HG03064 (cell line): ENCODE measurements around the gene LIPC.

Experiments
- ATAC-seq: cut with Tn5 transposase; IDR thresholded peaks from one replicate; pipeline ENCODE4 v1.9.1; 2021; ENCODE audit warnings: low read depth; ENCODE audit not compliant: unreplicated experiment

The LIPC gene

DNA sequence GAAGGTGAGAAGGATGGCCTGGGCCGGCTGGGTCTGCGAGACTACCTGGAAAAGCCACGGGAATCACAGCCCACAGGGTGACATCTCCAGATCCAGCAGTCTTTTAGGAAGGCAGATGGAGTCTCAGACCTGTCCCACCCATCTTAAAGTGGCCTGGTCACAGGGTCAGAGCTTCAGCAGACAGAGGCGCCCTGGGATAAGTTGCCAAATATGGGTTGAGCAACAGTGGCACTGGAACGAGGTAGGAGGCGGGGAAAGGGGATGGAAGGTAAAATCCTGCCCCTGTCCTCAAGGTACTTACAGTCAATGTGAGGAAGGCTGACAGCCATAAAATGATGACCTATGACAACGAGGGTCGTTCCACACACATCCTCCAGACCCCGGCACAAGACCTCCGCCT, 80.7 kb downstream of the LIPC start:
- ATAC-seq: no peak

DNA sequence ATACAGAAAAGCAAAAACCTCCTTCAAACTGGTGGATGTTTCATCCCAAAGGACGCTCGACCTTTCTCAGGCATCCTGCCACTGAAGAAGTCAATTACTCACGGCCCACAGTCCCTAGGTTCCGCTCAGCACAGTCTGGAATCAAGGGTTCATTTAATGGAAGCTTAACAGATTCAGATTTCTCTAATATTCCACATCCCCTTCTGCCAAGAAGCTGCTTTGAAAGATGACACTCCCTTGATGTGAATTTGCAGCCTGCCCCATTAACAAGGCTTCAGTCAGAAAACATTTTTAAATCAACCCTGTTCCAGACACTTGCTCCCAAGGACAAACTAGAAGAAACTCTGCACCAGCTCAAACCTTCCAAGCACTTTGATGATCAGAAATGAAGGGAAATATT, 81.2 kb downstream of the LIPC start:
- ATAC-seq: no peak

DNA sequence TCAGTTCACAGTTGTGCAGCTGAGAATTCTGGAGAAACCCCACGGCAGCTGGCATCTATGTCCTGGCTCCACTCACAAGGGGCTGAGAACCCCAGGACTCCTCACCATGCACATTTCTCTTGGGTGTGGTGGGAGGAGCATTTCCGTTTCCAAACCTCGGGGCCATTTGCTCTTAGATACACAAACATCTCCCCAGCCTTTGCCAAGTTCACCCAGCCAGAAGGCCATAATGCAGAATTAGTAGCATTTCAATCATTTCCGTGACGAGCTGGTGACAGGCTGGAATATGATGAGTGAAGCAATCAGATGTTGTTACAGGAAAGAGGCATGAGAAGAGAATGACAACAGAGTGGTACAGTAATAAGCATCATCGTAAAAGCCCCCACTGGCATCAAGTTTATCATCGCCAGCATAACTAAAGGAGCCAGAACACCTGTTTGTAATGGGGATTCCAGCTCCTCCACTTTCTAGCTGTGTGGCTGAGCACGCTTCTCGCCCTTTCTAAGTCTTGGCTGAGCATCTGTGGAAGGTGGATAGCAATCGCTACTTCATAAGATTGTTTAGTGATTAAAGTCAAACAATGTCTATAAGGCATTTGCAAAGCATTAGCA, 82.0 kb downstream of the LIPC start:
- no peak for ATAC-seq

DNA sequence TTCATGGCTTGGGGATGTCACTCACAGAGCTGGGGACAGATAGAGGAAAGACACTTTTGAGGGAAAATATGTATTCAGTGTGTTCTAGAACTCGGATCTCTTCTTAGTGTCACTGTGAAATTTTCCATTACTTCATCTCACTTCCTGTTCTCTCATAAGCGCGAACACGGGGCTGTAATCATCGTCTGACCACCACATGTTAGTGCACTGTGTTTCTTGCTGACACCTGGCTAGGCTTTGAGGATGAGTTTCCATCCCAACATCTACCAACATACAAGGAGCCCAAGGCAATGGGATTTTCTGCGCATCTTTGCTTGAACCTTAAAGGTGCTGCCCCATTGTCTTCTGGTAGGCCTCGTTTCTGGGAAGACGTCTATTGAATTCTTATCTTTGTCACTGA, 84.0 kb downstream of the LIPC start:
- no peak for ATAC-seq

DNA sequence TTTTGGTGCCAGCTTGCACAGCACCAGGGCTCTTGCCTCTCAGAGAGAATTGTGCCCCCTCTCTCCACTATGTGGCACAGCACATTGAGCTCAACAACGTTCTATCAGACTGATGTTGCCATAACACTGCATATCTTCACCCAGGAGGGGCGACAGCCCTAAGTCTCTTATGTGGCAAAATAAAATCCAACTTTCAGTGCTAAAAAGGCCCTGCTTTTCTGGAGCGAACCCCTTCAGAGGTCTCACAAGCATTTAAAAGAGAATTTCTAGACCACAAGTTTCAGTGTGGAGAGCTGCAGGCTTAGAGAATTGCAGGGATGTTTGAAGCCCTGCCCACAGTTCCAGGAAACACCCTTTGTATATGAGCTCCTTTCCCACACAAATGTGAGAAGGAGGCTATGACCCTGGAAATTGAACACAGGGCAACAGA, 85.5 kb downstream of the LIPC start:
- ATAC-seq: no peak

DNA sequence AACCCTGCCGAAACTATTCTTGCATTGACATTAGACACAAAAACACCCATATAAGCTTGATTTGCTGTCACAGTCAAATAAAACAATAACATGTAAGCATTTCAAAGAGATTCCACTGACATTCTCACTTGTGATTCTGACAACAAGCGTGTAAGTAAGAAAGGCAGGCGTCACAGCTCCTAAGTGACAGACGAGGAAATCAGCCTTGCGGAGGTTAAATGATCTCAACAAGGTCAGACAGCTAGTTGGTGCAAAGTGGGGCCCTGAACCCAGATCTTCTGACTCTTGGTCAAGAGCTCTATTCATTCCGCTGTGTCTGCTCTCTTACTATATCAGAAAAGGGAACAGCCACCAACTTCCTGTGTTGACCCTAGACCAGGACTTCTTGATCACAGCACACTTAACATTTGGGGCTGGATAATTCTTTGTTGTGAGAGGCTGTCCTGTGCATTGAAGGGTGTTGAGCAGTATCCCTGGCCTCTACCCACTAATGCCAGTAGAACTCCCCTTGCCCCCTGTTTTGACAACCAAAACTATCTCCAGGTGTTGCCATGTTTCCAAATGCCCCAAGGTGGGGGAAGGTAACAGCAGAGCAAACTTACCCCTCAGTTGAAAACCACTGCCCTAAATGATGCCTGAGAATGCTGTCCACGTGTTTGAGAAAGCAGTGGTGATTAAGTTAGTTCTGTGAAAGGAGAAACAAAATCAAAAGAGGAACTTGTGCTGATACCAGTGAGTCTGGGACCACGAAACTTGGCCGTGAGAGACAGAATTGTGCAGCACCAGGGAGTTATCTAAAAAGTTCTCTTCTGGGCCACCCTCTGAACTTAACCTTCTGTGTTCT, 86.1 kb downstream of the LIPC start:
- peak; percentile 74 for ATAC-seq

DNA sequence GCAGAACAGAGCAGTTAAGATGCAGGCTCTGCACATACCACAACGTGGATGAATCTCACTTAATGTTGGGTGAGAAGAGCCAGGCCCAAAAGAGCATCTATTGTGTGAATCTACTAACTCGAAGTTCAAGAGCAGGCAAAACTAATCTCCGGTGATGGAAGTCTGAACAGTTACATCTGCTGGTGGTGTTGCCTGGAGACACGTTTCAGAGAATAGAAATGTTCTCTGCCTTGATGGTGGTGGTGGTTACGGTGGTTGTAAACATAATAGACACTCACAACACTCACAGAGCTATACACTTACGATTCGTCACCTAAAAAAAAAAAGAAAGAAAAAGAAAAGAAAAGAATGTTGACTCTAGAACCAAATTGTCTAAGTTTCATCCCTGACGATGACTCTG, 86.8 kb downstream of the LIPC start:
- ATAC-seq: peak; percentile 6

DNA sequence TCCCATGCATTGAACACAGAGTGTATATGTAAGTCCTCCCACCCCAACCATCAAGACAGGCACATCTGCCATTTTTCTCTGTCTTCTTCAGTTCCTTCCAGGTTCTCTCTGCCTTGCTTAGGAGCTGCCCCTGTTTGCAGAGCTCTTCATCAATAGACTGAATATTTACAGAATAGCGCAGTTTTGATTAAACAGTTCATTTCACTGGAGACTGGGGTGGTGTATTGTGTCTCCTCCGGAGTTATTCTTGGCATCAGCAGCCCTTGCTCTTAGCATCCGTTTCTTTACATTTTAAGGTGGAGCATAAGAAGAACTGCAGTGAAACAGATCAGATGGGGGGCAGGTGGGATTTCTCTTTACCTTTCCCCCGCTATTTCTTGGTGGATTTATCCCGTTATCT, 87.7 kb downstream of the LIPC start:
- no peak for ATAC-seq

DNA sequence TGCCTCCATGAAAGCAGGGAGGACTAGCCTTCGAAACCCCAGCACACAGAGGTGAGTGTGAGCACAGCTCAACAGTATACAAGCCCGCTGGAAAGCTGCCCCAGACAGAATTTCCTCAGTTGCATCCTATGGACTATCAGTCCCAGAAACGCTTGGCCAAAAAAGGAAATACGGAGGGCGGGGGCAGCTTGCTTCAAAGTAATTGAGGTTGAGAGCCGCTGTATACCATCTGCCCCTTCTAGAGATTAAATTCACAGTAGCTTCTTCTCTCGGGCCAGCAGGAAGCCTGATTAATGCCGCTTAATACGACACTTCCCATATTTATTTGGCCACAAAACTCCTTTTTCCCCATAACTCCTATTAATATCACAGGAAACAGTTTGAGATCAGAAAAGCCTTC, 88.7 kb downstream of the LIPC start:
- no peak for ATAC-seq

DNA sequence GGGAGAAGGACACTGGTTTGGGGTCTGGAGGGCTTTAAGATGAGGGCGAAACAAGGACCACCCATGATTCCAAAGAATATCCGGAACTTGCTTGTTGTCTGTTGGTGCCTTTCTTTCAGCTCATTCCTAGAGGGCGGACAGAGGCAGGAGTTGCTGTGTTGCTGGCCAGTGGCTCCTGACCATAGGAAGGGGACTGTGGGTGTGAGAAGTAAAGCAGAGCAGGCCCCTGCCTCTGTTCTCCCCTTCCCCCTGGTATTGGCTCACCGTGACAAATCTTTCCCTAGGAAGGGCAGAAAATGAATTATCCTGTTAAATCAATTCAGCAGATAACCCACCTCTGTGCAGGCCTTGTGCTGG, 89.1 kb downstream of the LIPC start:
- ATAC-seq: no peak

DNA sequence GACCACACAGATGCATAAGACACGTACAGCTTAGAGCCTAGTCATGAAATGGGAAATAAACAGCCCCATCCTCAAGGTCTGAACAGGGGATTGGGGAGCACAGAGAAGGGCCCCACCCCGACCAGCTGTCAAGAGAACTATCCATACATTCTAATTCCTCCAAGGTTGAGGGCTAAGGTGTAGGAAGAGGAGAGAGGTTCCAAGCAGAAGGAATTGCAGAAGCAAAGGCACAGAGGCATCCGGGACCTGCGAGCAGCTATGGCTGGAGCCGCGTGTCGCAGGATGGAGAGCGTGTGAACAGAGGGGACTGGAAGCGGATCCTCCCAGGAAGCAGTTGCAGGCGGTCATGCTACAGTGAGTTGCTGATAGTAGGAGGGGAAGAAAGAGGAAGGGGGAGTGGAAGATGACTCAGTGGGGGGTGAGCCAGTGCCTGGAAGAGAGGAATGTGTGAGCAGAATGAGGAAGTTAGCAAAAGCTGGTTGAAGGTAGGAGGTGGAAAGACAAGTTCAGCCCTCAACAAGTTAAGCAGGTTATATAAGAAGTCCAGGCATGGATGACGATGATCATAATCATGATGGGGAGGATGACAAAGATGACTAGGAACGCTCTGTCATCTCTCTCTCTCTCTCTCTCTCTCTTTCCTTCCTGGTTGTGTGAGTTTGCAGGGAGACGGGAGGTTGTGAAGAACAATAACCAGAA, 89.7 kb downstream of the LIPC start:
- no peak for ATAC-seq

DNA sequence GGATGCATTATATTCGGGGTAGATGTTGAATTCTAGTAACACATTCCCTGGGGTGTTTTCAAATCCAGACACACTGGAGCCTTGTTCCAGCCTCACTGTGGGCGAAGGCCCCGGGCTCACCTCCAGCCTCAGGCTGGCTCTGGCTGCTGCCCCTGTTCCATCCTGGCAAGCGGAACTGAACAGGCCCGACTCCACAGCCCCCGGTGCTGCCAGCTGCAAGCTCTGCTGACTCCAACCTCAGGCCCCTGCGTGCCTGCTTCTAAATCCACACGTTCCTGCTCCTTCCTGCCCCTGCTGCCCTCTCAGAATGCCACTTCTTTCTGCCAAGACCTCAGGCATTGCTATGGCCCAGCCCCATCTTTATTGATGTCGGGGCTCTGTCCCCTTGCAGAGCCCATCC, 90.6 kb downstream of the LIPC start:
- ATAC-seq: no peak

DNA sequence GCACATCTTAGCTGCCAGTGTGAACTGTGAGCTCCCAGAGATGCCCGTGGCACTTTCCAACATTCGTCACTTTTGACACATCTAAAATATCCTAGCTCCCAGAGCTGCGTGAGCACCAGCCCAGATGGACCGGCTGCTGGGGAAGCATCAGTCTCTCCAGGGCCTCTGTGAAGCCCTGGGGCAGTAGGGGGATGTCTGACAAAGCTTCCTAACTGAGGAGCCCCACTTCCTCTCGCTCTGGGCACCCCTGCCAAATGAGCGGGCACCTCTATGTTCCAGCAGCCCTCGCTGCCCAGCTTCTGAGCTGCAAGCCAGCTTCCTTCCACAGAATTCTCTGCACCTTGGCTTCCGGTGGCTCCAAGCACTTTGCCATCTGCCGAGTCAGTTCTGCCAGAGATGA, 91.1 kb downstream of the LIPC start:
- no peak for ATAC-seq

DNA sequence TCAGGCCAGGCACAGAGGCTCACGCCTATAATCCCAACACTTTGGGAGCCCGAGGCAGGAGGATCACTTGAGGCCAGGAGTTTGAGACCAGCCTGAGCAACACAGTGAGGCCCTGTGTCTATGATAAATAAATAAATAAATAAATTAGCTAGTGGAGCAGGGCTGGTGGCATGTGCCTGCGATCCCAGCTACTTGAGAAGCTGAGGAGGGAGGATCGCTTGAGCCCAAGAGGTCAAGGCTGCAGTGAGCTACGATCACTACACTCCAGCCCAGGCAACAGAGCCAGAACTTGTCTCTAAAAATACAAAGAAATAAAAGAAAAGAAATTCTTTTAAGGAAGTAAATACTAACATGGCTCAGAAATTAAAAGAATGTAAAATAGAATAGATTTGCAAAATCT, 91.8 kb downstream of the LIPC start:
- no peak for ATAC-seq

DNA sequence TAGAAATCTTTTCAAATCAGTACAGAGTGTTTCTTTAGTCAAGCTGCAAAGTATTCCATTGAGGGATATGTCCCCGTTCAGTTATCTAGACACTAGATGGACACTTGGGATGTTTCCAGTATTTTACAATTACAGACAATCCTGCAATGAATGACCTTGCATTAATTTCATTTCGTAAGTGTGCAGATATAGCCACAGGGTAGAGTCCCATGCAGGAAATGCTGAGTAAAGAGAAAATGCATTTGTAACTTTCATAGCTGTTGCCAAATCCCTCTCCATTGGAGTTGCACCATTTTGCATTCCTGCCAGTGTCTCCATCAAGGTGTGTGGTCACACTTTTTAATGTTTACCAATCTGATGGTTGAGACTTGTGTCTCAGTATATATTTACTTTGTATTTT, 92.5 kb downstream of the LIPC start:
- ATAC-seq: no peak

DNA sequence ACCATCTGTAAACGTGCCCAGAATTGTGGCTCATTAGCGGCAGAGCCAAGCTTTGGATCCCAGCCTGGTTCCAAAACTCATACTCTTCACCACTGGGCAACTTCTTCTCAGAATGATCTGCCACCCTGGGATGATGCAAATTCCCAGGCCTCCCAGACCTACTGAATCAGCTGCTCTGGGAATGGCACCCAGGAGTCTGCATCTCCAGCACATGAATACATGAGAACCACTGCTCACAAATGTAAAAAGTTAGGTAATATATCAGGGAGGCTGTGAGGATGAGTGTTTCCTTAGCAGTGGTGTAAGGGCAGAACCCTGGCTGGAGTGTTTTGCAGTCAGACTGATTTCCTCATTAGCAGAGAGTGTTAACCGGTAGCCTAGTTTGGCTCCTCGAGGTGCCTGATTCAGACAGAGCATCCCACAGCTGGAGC, 94.2 kb downstream of the LIPC start:
- ATAC-seq: no peak

DNA sequence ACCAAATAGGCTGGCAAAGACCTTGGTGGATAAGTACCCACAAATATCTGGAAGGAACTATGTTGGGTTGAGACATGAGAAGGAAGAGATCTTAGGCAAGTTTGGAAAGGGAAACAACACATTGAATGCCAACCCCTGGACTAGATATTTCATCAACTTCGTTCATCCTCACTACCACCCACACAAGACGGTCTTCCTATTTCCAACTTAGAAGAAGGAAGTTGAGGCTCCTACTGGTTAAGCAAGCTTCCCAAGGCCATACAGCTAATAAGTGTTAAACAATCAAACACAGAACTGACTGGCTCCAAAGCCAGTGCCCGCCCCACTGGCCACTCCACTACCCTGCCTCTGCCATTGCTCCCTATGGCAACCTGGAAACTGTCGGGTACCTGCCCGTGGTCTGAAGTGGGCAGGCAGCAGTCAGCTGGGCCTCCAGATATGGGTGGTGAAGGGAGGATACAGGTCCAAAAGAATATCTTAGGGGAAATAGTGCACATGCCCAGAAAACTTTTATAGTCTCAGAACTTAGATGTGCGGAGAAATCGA, 94.9 kb downstream of the LIPC start:
- ATAC-seq: no peak

DNA sequence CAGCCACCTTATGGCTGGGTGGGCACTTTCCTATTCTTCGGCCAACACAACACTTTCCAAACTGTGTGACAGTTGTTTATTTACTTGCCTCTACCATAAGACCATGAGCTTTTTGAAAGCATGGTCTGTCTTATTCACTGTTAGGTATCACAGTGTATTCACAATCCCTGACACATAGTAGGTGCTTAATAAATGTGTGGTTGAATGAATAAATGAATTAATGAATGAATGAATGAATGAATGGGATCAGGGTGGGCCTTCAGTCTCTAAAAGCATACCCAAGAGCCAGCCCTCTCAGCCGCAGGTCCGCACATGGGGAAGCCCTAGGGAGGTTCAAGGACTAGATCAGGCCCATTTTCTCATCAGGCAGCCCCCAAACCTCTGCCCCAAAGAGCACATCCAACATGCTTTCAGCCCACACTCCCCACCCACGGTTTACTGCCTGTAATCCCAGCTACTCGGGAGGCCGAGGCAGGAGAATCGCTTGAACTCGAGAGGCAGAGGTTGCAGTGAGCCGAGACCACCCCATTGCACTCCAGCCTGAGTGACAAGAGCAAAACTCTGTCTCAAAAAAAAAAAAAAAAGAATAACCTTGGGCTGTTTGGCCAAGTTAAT, 95.9 kb downstream of the LIPC start:
- no peak for ATAC-seq

DNA sequence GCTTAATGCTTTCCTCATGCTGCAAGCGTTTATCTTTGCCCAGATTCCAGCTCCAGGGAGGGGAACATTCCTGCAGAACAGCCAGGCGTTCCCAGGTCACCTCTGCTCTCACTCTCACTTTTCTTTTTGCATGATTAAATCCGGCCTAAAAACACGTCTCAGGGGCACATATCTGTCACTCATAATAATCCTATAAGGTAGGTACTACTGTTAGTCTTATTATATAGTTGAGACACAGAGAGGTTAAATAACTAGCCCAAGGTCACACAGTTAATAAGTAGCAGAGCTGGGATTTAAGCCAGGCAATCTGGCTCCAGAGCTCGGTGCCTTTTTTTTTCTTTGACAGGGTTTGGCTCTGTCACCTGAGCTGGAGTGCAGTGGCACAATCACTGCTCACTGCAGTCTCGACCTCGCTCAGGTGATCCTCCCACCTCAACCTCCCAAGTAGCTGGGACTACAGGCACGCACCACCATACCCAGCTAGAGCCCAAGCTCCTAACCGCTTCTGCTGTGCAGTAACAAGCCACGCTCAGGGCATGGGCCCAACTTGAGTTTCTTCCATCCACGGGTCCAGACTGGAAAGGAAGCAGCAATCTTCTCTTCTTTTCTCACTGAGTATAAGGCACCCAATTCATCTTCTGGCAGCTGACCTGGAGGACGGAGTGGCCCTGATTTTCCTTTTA, 96.5 kb downstream of the LIPC start:
- no peak for ATAC-seq

DNA sequence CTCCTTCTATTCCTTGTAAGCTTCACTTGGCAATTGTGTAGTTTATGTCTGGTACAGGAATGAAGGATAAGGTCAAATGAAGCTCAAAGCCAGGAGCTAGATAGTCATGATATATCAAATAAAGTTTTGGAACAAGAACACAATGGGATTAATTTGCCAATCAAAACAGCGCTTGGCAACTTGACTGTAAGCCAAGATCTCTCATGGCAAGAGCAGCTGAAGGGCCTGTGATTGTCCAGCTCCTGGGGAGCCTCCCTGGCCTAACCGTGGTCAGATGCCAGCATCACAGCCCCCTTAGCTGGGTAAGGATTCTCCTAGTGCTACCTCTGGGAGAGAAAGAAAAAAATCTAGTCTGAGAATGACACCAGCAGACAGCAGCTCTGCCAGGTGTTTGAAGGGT, 97.2 kb downstream of the LIPC start:
- no peak for ATAC-seq
